ENCODE data around the gene PHACTR3.

DNA sequence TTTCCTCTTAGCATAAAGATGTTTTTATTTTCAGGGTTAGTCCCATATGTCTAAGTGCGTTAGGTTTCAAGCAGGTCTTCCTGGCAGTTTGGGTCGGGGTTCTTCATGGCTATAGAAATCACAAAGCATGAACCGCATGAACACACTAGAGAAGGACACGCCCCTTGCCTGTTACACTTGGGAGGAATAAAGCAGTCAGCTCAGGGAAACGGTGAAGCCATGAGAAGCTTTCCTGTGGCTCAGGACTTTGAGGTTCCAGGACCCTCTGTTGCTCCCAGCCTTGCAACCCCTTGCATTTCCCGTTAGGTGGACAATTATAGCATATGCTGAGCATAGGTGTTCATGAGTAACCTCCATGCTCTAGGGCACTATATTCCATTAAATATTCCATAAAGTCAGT is 232.4 kb downstream of the PHACTR3 start:
- TF ChIP-seq, protein P1, sequence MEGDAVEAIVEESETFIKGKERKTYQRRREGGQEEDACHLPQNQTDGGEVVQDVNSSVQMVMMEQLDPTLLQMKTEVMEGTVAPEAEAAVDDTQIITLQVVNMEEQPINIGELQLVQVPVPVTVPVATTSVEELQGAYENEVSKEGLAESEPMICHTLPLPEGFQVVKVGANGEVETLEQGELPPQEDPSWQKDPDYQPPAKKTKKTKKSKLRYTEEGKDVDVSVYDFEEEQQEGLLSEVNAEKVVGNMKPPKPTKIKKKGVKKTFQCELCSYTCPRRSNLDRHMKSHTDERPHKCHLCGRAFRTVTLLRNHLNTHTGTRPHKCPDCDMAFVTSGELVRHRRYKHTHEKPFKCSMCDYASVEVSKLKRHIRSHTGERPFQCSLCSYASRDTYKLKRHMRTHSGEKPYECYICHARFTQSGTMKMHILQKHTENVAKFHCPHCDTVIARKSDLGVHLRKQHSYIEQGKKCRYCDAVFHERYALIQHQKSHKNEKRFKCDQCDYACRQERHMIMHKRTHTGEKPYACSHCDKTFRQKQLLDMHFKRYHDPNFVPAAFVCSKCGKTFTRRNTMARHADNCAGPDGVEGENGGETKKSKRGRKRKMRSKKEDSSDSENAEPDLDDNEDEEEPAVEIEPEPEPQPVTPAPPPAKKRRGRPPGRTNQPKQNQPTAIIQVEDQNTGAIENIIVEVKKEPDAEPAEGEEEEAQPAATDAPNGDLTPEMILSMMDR (IDR thresholded peaks at IDR 0.05; ENCODE audit: low read length): no peak
- no peak for TF ChIP-seq EZH2 (optimal IDR thresholded peaks at IDR 0.05; ENCODE audit: low read depth, low read length)
- no peak for TF ChIP-seq EZH2phosphoT487 (IDR thresholded peaks at IDR 0.05; ENCODE audit: low read length)

All from MM.1S (cell line).